IPS-20b (cell line): ENCODE measurements around the gene PDE6G.

Experiments used
- H3K27ac ChIP-seq: one replicate; pipeline ENCODE4 v1.5.1; 2013; ENCODE audit warnings: low read length
- H3K27me3 ChIP-seq: 2 replicates; pipeline ENCODE4 v1.6.1; 2013; ENCODE audit warnings: mild to moderate bottlenecking, low read length, inconsistent platforms; ENCODE audit not compliant: insufficient read depth
- H3K36me3 ChIP-seq: 2 replicates; pipeline ENCODE4 v1.6.1; 2013; ENCODE audit warnings: low read depth, mild to moderate bottlenecking, inconsistent platforms, low read length, moderate library complexity; ENCODE audit not compliant: insufficient read depth
- H3K4me1 ChIP-seq: 2 replicates; pipeline ENCODE4 v1.6.1; 2013; ENCODE audit warnings: mild to moderate bottlenecking, control low read depth, inconsistent platforms, low read length, moderate library complexity; ENCODE audit not compliant: insufficient read depth
- H3K4me3 ChIP-seq: 2 replicates; pipeline ENCODE4 v1.5.1; 2013; ENCODE audit warnings: mild to moderate bottlenecking, low read length, inconsistent platforms
- H3K9ac ChIP-seq: 2 replicates; pipeline ENCODE4 v1.6.1; 2013; ENCODE audit warnings: low read depth, mild to moderate bottlenecking, inconsistent platforms, low read length, moderate library complexity
- H3K9me3 ChIP-seq: 2 replicates; pipeline ENCODE4 v1.6.1; 2013; ENCODE audit warnings: mild to moderate bottlenecking, low read depth, low read length, inconsistent platforms; ENCODE audit not compliant: insufficient read depth

PDE6G gene

DNA sequence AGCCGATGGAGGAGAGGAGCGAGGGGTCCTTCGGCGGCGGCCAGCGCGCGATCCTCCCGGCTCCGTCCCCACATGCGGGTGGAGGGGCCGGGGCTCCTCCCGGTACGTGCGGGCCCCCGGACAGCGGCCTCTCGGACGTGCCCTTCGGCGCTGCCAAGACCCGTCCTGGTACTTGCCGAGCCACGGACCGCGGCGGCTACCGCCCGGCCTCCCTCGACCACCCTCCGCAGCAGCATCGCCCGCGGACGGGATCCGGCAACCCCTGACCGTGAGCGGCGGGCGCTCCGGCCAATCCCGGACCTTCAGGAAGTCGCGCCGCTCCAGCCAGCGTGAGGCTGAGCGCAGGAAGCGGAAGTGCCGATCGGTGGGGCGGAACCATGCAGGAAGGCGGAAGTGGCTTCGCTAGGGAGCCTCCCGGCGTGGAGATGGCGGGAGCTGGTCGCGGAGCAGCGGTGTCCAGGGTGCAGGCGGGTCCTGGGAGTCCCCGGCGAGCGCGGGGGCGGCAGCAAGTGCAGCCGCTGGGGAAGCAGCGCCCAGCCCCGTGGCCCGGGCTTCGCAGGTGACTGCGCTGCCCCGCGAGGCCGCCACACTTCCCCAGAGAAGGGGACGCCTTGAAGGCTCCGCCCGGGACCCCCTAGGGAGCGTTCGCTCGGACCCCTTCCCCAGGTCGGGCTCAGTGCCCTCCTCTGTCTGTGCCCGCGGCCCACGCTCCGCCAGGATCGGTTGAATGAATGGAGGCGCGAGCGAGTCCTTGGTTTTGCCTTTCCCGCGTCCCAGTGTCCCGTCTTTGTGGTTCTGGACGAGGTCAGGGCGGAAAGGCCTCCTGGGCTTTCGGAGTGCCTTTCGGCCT, 10.2 kb upstream of the PDE6G start, which contains the start of the genes CCDC137 and OXLD1:
CCDC137 (plus strand) TSS at position 396 of the 850 bp plus-strand sequence; CDS start at position 426, 30 bp downstream.
OXLD1 (minus strand) TSS at position 264 of the 850 bp plus-strand sequence; CDS start at position 236, 28 bp downstream.
- Histone ChIP-seq H3K4me1 (no peaks in the 10 kb centered on the region), H3K9me3 (no peaks in the 10 kb centered on the region), H3K9ac (peak within 1 kb of the TSS; percentile 93), H3K36me3 (peaks cover 41% of the 10 kb centered on the region), H3K4me3 (peak within 1 kb of the TSS; percentile 96), H3K27ac (peak within 1 kb of the TSS; percentile 88), H3K27me3 (no peaks in the 10 kb centered on the region)

GRCh38 chr17:81666092-81666341, 9.7 kb upstream of the PDE6G start:
- Histone ChIP-seq H3K9ac (peak overlapping the region; percentile 93), H3K36me3 (peaks cover 36% of the 10 kb centered on the region), H3K27ac (peak overlapping the region; percentile 30), H3K4me1 (no peaks in the 10 kb centered on the region), H3K4me3 (peak overlapping the region; percentile 96), H3K9me3 (no peaks in the 10 kb centered on the region), H3K27me3 (no peaks in the 10 kb centered on the region)

DNA sequence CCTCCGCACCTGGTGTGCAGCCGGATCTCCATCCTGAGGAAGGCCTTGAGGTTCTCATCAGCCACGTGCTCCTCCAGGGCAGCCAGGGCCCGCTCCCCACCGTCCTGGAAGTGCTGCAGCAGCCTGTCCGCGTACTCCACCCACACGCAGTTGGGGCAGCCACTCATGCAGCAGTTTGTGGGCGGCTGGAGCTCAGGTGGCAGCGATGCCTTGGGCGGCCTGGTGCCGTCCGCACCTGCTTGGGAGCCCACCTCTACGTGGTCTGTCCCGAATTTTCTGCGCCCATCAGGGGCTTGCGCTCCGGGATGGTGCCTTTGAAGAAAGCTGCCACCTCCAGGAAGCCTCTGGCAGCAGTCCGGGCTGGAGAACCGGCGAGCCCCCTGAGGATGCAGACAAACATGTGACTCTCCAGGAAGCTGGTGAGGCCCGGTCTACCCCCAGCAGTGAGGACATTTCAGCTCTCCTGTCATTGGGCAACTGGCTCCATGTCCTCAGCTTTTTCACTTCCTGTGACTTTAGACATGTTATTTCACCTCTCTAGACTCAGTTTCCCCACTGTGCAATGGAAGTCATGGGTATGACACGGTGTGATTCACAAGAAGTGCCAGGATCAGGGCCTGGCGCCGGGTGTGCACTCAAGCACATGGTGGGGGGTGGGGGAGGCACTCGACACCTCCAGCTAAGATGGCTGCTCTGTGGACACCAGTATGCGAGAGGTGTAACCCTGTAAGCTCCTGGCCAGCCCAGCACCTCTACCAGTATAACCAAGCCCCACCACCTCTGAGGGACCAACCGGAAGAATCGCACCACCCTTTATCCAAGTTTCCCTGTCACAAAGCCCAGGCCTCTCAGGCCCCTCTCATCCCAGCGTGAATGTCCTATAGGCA, 9.1 kb upstream of the PDE6G start:
- peaks cover 30% of the 10 kb centered on the region for H3K36me3 ChIP-seq
- peak overlapping the region; percentile 93 for H3K9ac ChIP-seq
- H3K4me3 ChIP-seq = peak overlapping the region; percentile 96

DNA sequence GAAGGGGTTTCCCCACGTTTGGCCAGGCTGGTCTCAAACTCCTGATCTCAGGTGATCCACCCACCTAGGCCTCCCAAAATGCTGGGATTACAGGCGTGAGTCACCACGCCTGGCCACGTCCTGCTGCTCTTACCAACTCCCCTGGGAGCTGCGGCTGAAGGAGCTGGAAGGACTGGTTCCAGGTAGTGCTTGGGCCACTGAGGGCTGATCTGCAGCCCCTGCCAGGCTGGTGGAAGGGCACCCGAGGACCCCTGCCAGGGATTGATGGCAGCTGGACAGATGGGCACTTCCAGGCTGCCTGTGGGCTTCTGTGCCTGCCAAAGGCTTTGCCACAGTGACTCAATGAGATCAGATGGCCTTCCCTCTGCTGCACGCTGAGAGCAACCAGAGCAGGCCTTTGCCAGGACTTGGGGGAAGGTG, 7.7 kb upstream of the PDE6G start:
- Histone ChIP-seq H3K4me3 (no peak overlapping the region), H3K36me3 (peaks cover 16% of the 10 kb centered on the region), H3K4me1 (no peaks in the 10 kb centered on the region), H3K27me3 (no peaks in the 10 kb centered on the region), H3K9ac (no peak overlapping the region), H3K9me3 (no peaks in the 10 kb centered on the region), H3K27ac (no peak overlapping the region)

More for the DNA sequence above, 9.1 kb upstream of the PDE6G start:
- peak overlapping the region; percentile 30 for H3K27ac ChIP-seq
- H3K4me1 ChIP-seq = no peaks in the 10 kb centered on the region
- H3K27me3 ChIP-seq = no peaks in the 10 kb centered on the region
- H3K9me3 ChIP-seq = no peaks in the 10 kb centered on the region

- H3K9me3 ChIP-seq = no peaks in the 10 kb centered on the region
- H3K27me3 ChIP-seq = no peaks in the 10 kb centered on the region
- no peaks in the 10 kb centered on the region for H3K4me1 ChIP-seq
- no peak overlapping the region for H3K27ac ChIP-seq
- no peak overlapping the region for H3K9ac ChIP-seq
- H3K4me3 ChIP-seq = no peak overlapping the region
- H3K36me3 ChIP-seq = peaks cover 5% of the 10 kb centered on the region; the same call in 1 of the 2 replicates
Measured at GRCh38 chr17:81662002-81662401, 5.7 kb upstream of the PDE6G start.

- no peaks in the 10 kb centered on the region for H3K27me3 ChIP-seq
- no peak overlapping the region for H3K4me3 ChIP-seq
- no peaks in the 10 kb centered on the region for H3K4me1 ChIP-seq
- H3K36me3 ChIP-seq = peaks cover 5% of the 10 kb centered on the region; the same call in 1 of the 2 replicates
- no peak overlapping the region for H3K27ac ChIP-seq
- H3K9ac ChIP-seq = no peak overlapping the region
- H3K9me3 ChIP-seq = no peaks in the 10 kb centered on the region
Measured at GRCh38 chr17:81660441-81660840, 4.1 kb upstream of the PDE6G start.

GRCh38 chr17:81659038-81659437, 2.7 kb upstream of the PDE6G start:
- no peaks in the 10 kb centered on the region for H3K36me3 ChIP-seq
- H3K9me3 ChIP-seq = no peaks in the 10 kb centered on the region
- no peaks in the 10 kb centered on the region for H3K27me3 ChIP-seq
- H3K9ac ChIP-seq = no peak overlapping the region
- no peaks in the 10 kb centered on the region for H3K4me1 ChIP-seq
- H3K27ac ChIP-seq = no peak overlapping the region
- no peak overlapping the region for H3K4me3 ChIP-seq

GRCh38 chr17:81656835-81657234, 493 bp upstream of the PDE6G start:
- no peaks in the 10 kb centered on the region for H3K27me3 ChIP-seq
- peaks cover 7% of the 10 kb centered on the region; the same call in 1 of the 2 replicates for H3K4me1 ChIP-seq
- H3K27ac ChIP-seq = no peak overlapping the region
- no peak overlapping the region for H3K9ac ChIP-seq
- H3K9me3 ChIP-seq = no peaks in the 10 kb centered on the region
- no peak overlapping the region for H3K4me3 ChIP-seq
- H3K36me3 ChIP-seq = no peaks in the 10 kb centered on the region

- H3K27ac ChIP-seq = no peak overlapping the region
- H3K27me3 ChIP-seq = no peaks in the 10 kb centered on the region
- H3K4me3 ChIP-seq = no peak overlapping the region
- peaks cover 7% of the 10 kb centered on the region; the same call in 1 of the 2 replicates for H3K4me1 ChIP-seq
- H3K36me3 ChIP-seq = no peaks in the 10 kb centered on the region
- no peaks in the 10 kb centered on the region for H3K9me3 ChIP-seq
- no peak overlapping the region for H3K9ac ChIP-seq
Measured at GRCh38 chr17:81655378-81656117, 794 bp downstream of the PDE6G start.

- peak overlapping the region; percentile 55; the same call in 1 of the 2 replicates for H3K4me3 ChIP-seq
- peak overlapping the region; percentile 66 for H3K9ac ChIP-seq
- H3K27me3 ChIP-seq = peaks cover 21% of the 10 kb centered on the region
- H3K27ac ChIP-seq = peak overlapping the region; percentile 28
- peaks cover 7% of the 10 kb centered on the region; the same call in 1 of the 2 replicates for H3K4me1 ChIP-seq
- H3K36me3 ChIP-seq = no peaks in the 10 kb centered on the region
- no peaks in the 10 kb centered on the region for H3K9me3 ChIP-seq
Measured at GRCh38 chr17:81652906-81653771, 3.2 kb downstream of the PDE6G start.
